Aorta (tissue), 4 donors: ENCODE measurements around the gene TCF7L1. TPM values are rescaled to one million over a fixed set of nuclear protein-coding genes. Genes with fewer than 3 reads are reported as not detected.

Experiments used
- polyA plus RNA-seq, 2 donors: library from polyadenylated mRNA; stranded (reverse); fragments of 200-250 nt; gene quantifications; one replicate each; pipeline ENCODE4 v1.2.3, GENCODE V29; 2013
- total RNA-seq, 2 donors: library from RNA; stranded (reverse); fragmentation: NEBNext Ultra II Directional; extraction: Animal tissue kit (Norgen Biotek cat#: 25700); gene quantifications; one replicate each; pipeline ENCODE4 v1.2.1, GENCODE V29; 2021
- donor health status: healthy with polysubstance abuse.
- donor health status: Bipolar disorder and iron deficiency.
- donor health status: DM: no; HTN: no; CAD: no.
- donor health status: DM: yes; HTN: yes; CAD: no.

TCF7L1 gene
- total and polyA plus RNA-seq, 4 donors = 14.1 to 39.5 (median 31.8) TPM

Other genes starting within 250 kb of the TCF7L1 start
- 1,000 to 10,000 TPM in 1 of 2 donors, 100 to 1,000 TPM in 1; 876 to 1,016 TPM for gene TMSB10, start 227.7 kb upstream of the TCF7L1 start, total RNA-seq
- 1,000 to 10,000 TPM; 1,527 to 2,217 TPM for gene TMSB10, start 227.7 kb upstream of the TCF7L1 start, polyA plus RNA-seq
- gene KCMF1, start 162.2 kb upstream of the TCF7L1 start, total RNA-seq = 10 to 100 TPM; 59.1 to 66.7 TPM
- gene KCMF1, start 162.2 kb upstream of the TCF7L1 start, polyA plus RNA-seq = 10 to 100 TPM; 37.2 to 42.2 TPM
- 100 to 1,000 TPM; 116 to 123 TPM for gene TGOLN2, start 194.6 kb downstream of the TCF7L1 start, total RNA-seq
- gene TGOLN2, start 194.6 kb downstream of the TCF7L1 start, polyA plus RNA-seq = 10 to 100 TPM; 37.1 to 58.5 TPM
- 10 to 100 TPM; 23.8 to 29.5 TPM for gene RETSAT, start 221.1 kb downstream of the TCF7L1 start, total RNA-seq
- gene RETSAT, start 221.1 kb downstream of the TCF7L1 start, polyA plus RNA-seq = 10 to 100 TPM; 18.9 to 22.7 TPM
- 10 to 100 TPM; 17.0 to 26.6 TPM for gene ELMOD3, start 221.4 kb downstream of the TCF7L1 start, total RNA-seq
- 10 to 100 TPM in 1 of 2 donors, 1 to 10 TPM in 1; 9.5 to 38.3 TPM for gene ELMOD3, start 221.4 kb downstream of the TCF7L1 start, polyA plus RNA-seq